Suprapubic skin (tissue), 4 donors: ENCODE results near the gene AIDA. TPM values are rescaled to one million over a fixed set of nuclear protein-coding genes. Genes with fewer than 3 reads are reported as not detected.
A peak's percentile ranks its signal among the peaks of the same experiment; 100 is the strongest.

Experiments used
- DNase-seq, 2 donors: peaks; one replicate each; pipeline ENCODE4 v3.0.0-alpha.2; 2019; ENCODE audit warnings: low spot score in 2 of 2
- H3K27ac ChIP-seq: fragments of 200-600 bp; sonication (generic); one replicate; pipeline ENCODE4 v1.5.1; 2019
- H3K27me3 ChIP-seq: fragments of 200-600 bp; sonication (generic); one replicate; pipeline ENCODE4 v1.5.1; 2019
- H3K36me3 ChIP-seq: fragments of 200-600 bp; sonication (generic); one replicate; pipeline ENCODE4 v1.5.1; 2019
- H3K4me1 ChIP-seq: fragments of 200-600 bp; sonication (generic); one replicate; pipeline ENCODE4 v1.5.1; 2019
- H3K4me3 ChIP-seq: fragments of 200-600 bp; sonication (generic); one replicate; pipeline ENCODE4 v1.5.1; 2019; ENCODE audit warnings: mild to moderate bottlenecking
- H3K9me3 ChIP-seq: fragments of 200-600 bp; sonication (generic); one replicate; pipeline ENCODE4 v1.5.1; 2019
- CTCF ChIP-seq, 2 donors: fragments of 200-600 bp in 1 of 2; fragments of 450-650 bp in 1 of 2; sonication (generic) in 1 of 2; IDR thresholded peaks; one replicate each; pipeline ENCODE4 v1.5.1; 2016 to 2019; ENCODE audit warnings: antibody characterized with exemption in 2 of 2, mild to moderate bottlenecking in 1 of 2, moderate library complexity in 1 of 2
- EP300 ChIP-seq: sonication (generic); formaldehyde crosslinking; IDR thresholded peaks from one replicate; pipeline ENCODE4 v1.6.1; 2017; ENCODE audit warnings: antibody characterized with exemption
- POLR2A ChIP-seq, 2 donors: fragments of 450-650 bp; IDR thresholded peaks; one replicate each; pipeline ENCODE4 v1.6.1; 2017; ENCODE audit warnings: antibody characterized with exemption in 2 of 2, mild to moderate bottlenecking in 2 of 2, moderate library complexity in 2 of 2
- POLR2AphosphoS5 ChIP-seq, 3 donors: sonication (generic); formaldehyde crosslinking; IDR thresholded peaks; one replicate each; pipeline ENCODE4 v1.6.1; 2017; ENCODE audit warnings: antibody characterized with exemption in 3 of 3
- whole genome bisulfite sequencing: methylation state at CpG from one replicate; pipeline ENCODE4 v1.1.5; 2018; 5-methylcytosine and 5-hydroxymethylcytosine counted together
- total RNA-seq, 4 donors: library from RNA; depleted of rRNA; stranded (reverse); fragments of >200 nt; gene quantifications; one replicate each; pipeline ENCODE4 v1.1.0, GENCODE V29; 2016

Gene AIDA
- 10 to 100 TPM; 27.1 to 31.3 (median 29.1) TPM for total RNA-seq

GRCh38 chr1:222712253-222713090 lies at the start of gene AIDA, which contains the start of gene BROX:
Gene AIDA (minus strand): TSS chr1:222712491. CDS start chr1:222712317, 174 bp downstream.
Gene BROX (plus strand): TSS chr1:222712564. CDS start chr1:222715700, 3,136 bp downstream.
- H3K4me3 ChIP-seq: peak within 1 kb of the TSS; percentile 87
- WGBS: 1% methylated on average over 25 of the region's 62 CpGs
- TF ChIP-seq EP300 (no peak), POLR2A (IDR thresholded peaks at IDR 0.05) (peak in 1 of 2 donors; percentile 17)
- H3K9me3 ChIP-seq: no peaks in the 10 kb centered on the region
- peaks cover 23% of the 10 kb centered on the region for H3K4me1 ChIP-seq
- peak within 1 kb of the TSS; percentile 94 for H3K27ac ChIP-seq
- H3K36me3 ChIP-seq: peaks cover 20% of the 10 kb centered on the region
- no peaks in the 10 kb centered on the region for H3K27me3 ChIP-seq
- peak; percentile 97 to 98 for DNase-seq

GRCh38 chr1:222761083-222761482 lies 48.8 kb upstream of the AIDA start:
- Histone ChIP-seq H3K4me1 (no peaks in the 10 kb centered on the region), H3K27ac (no peak overlapping the region), H3K27me3 (no peaks in the 10 kb centered on the region), H3K4me3 (no peak overlapping the region), H3K36me3 (no peaks in the 10 kb centered on the region), H3K9me3 (no peaks in the 10 kb centered on the region)
- WGBS: 81% methylated on average over 1 of the region's 1 CpG
- no peak for DNase-seq
- no peak for TF ChIP-seq EP300
- TF ChIP-seq POLR2AphosphoS5 (IDR thresholded peaks at IDR 0.05): no peak
- TF ChIP-seq CTCF (IDR thresholded peaks at IDR 0.05): no peak
- no peak for TF ChIP-seq POLR2A (IDR thresholded peaks at IDR 0.05)

GRCh38 chr1:222759451-222760035 lies 47.3 kb upstream of the AIDA start:
- DNase-seq: no peak
- Histone ChIP-seq H3K27me3 (no peaks in the 10 kb centered on the region), H3K27ac (no peak overlapping the region), H3K9me3 (no peaks in the 10 kb centered on the region), H3K4me3 (no peak overlapping the region), H3K36me3 (no peaks in the 10 kb centered on the region), H3K4me1 (peaks cover 8% of the 10 kb centered on the region)
- TF ChIP-seq EP300 (no peak), POLR2A (IDR thresholded peaks at IDR 0.05) (no peak), POLR2AphosphoS5 (IDR thresholded peaks at IDR 0.05) (no peak), CTCF (IDR thresholded peaks at IDR 0.05) (no peak)
- WGBS: 87% methylated on average over 5 of the region's 5 CpGs

GRCh38 chr1:222757646-222758268 lies 45.5 kb upstream of the AIDA start:
- Histone ChIP-seq H3K9me3 (no peaks in the 10 kb centered on the region), H3K27ac (no peak overlapping the region), H3K4me3 (no peak overlapping the region), H3K36me3 (no peaks in the 10 kb centered on the region), H3K27me3 (no peaks in the 10 kb centered on the region), H3K4me1 (peaks cover 9% of the 10 kb centered on the region)
- WGBS: 81% methylated on average over 10 of the region's 10 CpGs
- no peak for DNase-seq
- TF ChIP-seq CTCF (IDR thresholded peaks at IDR 0.05) (no peak), POLR2AphosphoS5 (IDR thresholded peaks at IDR 0.05) (no peak), POLR2A (IDR thresholded peaks at IDR 0.05) (no peak), EP300 (no peak)

- H3K4me3 ChIP-seq: no peak overlapping the region
- H3K27me3 ChIP-seq: no peaks in the 10 kb centered on the region
- TF ChIP-seq POLR2AphosphoS5 (IDR thresholded peaks at IDR 0.05): peak in 1 of 3 donors; percentile 8
- no peak for TF ChIP-seq EP300
- H3K4me1 ChIP-seq: peaks cover 9% of the 10 kb centered on the region
- H3K36me3 ChIP-seq: no peaks in the 10 kb centered on the region
- DNase-seq: peak; percentile 80
- no peaks in the 10 kb centered on the region for H3K9me3 ChIP-seq
- WGBS: 31% methylated on average over 10 of the region's 10 CpGs
- peak overlapping the region; percentile 57 for H3K27ac ChIP-seq
These were observed 42.3 kb upstream of the AIDA start for GRCh38 chr1:222754366-222755139.
